HG03442 (cell line): ENCODE data around the gene ARHGEF10L.

Source experiments
- ATAC-seq: cut with Tn5 transposase; IDR thresholded peaks from one replicate; pipeline ENCODE4 v1.9.1; 2021; ENCODE audit warnings: mild to moderate bottlenecking, moderate library complexity; ENCODE audit not compliant: unreplicated experiment

ARHGEF10L gene

DNA sequence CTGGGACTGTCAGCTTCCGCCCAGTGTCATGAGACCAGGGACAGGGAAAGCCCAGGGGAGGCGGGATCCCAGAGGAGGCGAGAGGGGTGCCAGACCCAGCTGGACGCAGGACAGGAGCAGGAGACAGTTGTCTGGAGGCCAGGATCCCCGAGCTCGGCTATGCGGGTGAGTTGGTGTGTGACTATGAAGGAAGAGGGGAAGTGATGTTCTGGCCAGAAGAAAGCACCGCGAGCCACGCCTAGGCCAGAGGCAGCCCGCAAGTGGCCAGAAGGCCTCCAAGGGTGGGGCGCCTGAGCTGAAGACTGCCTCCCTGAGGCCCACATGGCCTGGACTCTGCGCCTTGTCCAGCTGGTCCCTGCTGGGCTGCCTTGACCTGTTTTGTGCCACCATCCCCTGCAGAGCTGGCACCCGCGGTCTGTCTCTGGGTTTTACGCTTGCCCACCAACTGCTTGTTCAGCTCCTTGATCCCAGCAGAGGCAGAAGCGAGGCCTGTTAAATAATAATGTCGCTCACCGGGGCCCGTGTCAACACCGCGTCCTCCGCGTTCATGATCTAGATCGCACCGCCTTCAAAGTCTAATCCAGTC is 130.5 kb downstream of the ARHGEF10L start:
- no peak for ATAC-seq

DNA sequence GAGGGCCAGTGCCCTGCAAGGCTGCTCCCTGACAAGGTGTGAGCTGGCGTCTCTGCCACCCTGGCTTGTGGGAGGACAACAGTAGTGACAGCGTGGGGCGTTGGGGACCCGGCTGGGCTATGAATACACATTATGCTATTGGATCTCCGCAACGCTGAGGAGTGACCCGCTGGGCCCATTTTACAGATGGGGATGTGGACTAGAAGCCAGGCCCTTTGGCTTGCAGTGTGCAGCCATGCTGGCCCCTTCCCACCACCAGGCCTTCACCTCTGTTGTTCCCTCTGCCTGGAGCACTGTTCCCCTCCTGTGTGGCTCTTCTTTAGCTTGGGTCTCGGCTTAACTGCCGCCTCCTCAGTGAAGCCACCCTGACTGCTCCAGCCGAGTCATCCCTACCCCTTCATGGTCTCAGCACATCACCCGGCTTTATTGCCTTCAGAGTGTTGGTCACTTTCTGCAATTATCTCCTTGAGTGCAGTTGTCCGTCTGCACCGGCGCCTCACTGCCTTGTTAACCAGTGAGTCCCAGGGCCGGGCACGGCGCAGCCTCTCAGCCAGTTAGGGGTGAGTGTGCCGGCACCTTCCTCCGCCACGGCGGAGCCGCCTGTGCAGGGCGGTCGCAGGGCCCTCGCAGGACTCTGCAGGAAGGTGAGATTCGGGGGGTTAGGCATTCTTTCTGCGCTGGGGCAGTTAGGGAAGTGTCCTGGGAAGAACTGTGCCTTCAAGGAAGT is 131.3 kb downstream of the ARHGEF10L start:
- ATAC-seq, result no peak

- no peak for ATAC-seq
Observed at GRCh38 chr1:17671314-17671705, 131.8 kb downstream of the ARHGEF10L start.

- ATAC-seq, result no peak
Observed at GRCh38 chr1:17671741-17672140, 132.2 kb downstream of the ARHGEF10L start.

DNA sequence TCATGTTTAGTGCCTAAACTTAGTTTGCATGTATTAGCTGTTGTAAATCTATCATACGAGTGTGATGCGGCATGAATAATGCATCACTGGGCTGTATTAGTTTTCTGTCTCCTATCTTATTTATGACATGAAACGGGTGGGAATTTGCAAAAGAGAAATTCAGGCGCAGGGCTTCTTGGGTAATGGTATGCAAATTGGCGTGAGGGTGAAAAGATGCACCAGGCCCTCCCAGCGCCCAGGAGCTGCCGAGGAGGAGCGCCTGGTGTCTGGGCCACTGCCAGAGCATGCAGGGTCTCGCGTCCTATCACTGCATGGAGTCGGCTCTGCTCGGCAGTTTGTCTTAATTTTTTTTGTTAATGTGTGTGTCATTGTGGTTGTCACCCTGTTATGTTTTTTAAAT is 132.7 kb downstream of the ARHGEF10L start:
- no peak for ATAC-seq

DNA sequence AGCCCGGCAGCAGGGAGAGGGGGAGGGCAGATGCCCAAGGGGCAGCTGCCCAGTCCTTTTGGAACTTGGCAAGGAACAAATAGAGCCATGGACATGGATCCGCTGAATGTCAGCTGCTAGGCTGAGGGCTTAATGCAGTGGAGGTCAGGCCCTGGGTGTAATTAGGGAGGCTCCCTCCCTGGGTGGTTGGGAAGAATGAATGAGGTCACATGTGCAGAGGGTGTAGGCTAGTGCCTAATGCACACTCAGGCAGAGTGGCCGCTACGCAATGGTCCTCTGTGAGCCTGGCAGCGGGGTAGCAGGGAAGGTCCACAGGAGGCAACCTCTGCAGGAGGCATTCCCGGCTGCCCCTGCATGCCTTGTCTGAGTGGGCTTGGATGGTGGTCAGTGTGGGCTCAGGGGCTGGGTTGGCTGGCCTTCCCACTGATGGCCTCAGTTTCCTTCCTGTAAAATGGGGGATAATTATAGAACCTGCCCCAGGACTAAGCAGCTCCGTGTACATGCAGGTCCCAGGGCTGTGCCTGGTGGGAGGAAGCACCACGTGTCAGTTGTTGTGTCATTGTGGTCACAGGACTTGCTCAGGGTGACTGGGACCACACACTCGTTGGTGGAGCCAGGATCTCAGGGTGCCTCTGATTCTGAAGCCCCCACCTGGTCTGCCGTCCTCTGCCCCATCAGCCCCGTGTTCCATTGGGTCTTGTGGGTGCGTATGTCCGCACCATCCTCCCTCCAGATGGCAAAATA is 134.0 kb downstream of the ARHGEF10L start:
- no peak for ATAC-seq

DNA sequence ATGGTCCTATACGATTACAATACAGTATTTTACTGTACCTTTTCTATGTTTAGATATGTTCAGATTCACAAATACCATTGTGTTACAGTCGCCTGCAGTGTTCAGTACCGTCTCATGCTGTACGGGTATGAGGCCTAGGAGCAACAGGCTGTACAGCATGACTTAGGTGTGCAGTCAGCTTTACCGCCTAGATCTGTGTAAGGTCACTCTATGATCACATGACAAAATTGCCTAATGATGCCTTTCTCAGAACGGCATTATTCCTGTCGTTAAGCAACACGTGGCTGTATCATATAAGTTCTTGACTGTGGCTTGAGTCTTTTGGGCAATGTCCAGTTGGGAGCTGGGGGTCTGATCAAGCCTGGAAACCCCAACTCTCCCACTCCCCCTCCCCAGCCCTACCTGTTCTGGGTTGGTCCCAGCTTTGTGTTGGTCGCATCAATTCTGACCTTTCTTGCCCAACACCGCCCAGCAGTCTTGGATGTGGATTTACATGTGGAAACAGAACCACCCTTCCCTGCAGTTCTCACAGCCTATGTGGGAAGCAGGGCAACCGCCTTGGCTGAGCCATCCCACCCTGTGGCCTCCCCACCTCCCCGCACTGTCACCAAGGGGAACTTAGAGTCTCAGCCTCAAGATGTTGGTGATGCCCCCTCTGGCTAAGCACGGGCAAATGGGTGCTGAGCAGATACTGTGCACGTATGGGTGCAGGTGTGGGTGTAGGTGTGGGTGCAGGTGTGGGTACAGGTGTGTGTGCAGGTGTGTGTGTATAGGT is 135.4 kb downstream of the ARHGEF10L start:
- ATAC-seq, result no peak

DNA sequence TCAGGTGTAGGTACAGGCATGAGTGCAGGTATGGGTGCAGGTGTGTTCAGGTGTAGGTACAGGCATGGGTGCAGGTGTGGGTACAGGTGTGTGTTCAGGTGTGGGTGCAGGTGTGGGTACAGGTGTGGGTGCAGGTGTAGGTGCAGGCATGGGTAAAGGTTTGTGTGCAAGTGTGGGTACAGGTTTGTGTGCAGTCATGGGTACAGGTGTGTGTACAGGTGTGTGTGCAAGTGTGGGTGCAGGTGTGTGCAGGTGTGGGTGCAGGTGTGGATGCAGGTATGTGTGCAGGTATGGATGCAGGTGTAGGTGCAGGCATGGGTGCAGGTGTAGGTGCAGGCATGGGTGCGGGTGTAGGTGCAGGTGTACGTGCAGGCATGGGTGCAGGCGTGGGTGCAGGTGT is 136.2 kb downstream of the ARHGEF10L start:
- no peak for ATAC-seq

GRCh38 chr1:17676387-17677060 is 137.0 kb downstream of the ARHGEF10L start:
- ATAC-seq, result no peak

GRCh38 chr1:17678011-17678410 is 138.5 kb downstream of the ARHGEF10L start:
- ATAC-seq, result no peak

GRCh38 chr1:17679856-17680255 is 140.4 kb downstream of the ARHGEF10L start:
- no peak for ATAC-seq

- ATAC-seq, result no peak
Observed at GRCh38 chr1:17680308-17680707, 140.8 kb downstream of the ARHGEF10L start.

DNA sequence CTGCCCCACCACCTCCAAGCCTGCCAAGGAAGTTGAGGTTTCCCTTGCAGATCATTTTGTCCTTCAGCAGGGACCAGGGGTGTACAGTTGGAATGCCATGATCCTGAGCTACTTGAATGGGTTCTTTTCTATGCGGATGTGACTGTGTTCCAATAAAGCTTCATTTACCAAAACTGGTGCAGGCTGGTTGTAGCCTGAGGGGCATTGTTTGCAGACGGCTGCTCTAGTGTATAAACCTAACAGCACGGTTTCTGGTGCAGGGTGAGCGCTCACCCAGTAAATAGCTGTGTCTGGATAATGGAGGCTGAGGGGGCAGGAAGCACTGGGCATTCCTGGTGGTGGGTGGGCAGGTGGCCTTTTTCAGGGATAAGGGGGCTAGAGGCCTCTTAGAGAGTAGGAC is 142.9 kb downstream of the ARHGEF10L start:
- ATAC-seq, result no peak

- ATAC-seq, result no peak
Observed at GRCh38 chr1:17683598-17683997, 144.1 kb downstream of the ARHGEF10L start.

- ATAC-seq, result no peak
Observed at GRCh38 chr1:17684810-17685209, 145.3 kb downstream of the ARHGEF10L start.

DNA sequence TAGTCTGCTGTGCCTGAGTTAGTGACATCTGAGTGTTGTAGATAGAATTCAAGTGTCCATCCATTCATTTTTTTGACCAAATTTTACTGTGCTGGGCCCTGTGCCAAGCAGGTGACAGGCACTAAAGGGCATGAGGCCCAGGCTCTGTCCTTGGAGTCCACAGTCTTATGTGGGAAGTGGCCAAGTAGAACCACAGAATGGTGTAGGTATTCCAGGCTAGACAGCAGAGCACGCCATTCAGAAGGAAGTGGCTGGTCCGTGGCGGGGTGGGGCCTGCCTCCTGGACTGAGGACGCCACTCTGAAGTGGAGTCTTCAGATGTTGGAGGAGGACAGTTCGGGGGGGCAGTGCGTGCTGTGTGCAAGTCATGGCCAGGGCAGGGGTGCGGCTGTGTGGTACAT is 146.8 kb downstream of the ARHGEF10L start:
- no peak for ATAC-seq

- no peak for ATAC-seq
Observed at GRCh38 chr1:17687145-17687544, 147.6 kb downstream of the ARHGEF10L start.

GRCh38 chr1:17688217-17688810 is 148.8 kb downstream of the ARHGEF10L start:
- no peak for ATAC-seq

DNA sequence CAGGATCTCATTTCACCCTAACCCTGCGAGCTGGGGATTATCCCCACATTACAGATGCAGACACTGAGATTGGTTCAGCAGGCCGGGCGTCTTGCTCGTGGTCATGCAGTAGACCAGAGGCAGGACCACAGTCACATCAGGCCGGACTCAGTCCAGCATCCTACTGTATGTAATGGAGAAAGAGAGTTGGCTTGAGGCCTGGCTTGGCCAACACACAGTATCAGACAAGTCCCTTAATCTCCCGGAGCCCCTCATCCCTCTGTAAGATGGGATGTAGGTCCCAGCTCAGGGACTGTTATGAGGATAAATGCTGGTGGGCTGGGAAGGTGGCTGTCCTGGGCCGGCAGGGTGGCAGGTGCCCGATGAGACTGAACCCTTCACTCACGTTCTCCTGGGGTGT is 149.5 kb downstream of the ARHGEF10L start:
- no peak for ATAC-seq

GRCh38 chr1:17690906-17691634 is 151.6 kb downstream of the ARHGEF10L start:
- ATAC-seq, result no peak
